DLD1 (cell line): ENCODE measurements around the gene KDM5B.
"Not testable (repeated sequence)": the region's sequence is repeated elsewhere in the genome, so short reads cannot be mapped to it uniquely, and the experiment has no call there.

ENCODE experiments used
- in situ Hi-C: cut with HindIII; loops from 2 replicates; pipeline ENCODE4 v1.10.0; 2017; ENCODE audit warnings: low sequenced_read_pairs

Gene KDM5B

DNA sequence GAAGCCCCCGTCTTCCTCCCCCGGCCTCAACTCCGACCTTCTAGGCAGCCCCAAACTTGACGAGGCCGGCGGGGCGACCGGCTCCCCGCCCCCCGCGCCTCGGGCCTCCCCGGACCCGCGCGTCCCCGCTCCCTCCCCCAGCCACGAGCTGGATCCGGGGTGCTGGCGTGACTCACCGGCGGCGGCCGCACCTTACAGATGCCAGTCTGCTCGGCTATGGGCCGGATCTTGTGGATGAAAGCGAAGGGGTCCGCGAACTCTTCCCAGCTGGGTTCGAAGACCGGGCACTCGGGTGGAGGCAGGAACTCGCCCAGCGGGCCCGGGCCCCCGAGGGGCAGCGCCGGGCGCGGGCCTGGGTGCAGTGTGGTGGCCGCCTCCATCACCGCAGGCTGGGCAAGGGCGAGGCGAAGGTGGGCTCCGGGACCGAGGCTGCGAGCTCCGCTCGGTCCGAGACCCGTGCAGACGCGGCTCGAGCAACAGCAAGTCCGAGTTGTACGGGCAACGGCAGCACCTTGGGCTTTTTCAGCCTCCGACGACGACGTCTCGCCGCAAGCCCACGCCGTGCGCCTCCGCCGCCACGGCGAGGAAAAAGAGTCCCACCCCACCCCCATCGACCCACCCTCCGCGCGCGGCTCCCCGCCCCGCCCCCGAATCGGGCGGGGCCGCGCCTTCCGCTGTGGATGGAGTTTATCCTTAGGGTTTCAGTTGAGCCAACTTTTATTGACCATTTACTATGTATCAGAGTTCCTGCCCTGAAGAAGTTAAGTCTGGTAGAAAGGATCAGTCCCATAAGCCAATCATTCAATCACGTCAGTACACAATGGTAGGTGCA lies at the start of gene KDM5B:
Gene KDM5B, minus strand, starts transcription at position 496 of the 832 bp plus-strand sequence. Its CDS starts 116 bp downstream, at position 380.
- in situ Hi-C loops: no loop called here

- in situ Hi-C loops: loop anchor here (5.0 kb wide), 1 partner anchor 95 kb away; no protein-coding TSS in a partner anchor
These were observed 49.0 kb upstream of the KDM5B start for GRCh38 chr1:202857136-202857610.

DNA sequence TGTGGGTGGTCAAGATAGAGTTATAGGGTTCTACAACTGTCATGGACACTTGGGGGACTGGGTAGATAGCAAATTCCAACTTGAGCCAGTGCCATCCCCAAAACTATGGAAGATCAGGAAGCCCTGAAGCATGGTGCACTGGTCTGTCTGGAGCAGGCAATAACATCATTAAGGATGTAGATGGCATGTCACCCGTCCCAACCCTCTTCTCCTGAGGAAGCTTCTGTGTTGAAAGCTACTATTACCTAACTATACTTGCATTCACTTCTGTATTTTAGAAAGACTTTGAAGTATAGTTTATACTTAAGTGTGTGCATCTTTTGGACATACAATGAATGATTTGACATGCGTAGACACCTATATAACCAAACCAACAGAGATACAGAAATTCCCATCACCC lies 47.8 kb upstream of the KDM5B start:
- in situ Hi-C loops: loop anchor here (5.0 kb wide), 1 partner anchor 96 kb away; no protein-coding TSS in a partner anchor

DNA sequence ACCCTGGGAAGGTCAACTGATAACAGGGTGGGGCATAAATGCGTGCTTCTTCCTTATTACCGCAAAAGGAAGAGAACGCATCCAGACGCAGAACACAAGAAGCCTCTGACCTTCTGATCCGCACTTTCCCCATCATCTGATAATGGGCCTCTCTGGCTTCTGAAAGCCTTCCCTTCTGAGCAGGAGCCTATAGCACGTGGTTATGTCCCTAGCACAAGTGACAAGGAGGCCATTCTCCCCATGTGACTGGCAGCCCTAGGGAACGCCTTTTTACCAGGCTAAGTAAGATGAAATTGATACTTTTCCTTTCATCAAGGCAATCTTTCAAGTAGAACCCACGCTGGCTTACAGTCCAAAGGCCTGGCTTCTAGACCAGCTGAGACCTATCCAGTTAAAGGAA lies 46.6 kb upstream of the KDM5B start:
- in situ Hi-C loops: loop anchor here (5.0 kb wide), 1 partner anchor 98 kb away; no protein-coding TSS in a partner anchor

- in situ Hi-C loops: no loop called here
These were observed 44.1 kb upstream of the KDM5B start for GRCh38 chr1:202852163-202852904.

DNA sequence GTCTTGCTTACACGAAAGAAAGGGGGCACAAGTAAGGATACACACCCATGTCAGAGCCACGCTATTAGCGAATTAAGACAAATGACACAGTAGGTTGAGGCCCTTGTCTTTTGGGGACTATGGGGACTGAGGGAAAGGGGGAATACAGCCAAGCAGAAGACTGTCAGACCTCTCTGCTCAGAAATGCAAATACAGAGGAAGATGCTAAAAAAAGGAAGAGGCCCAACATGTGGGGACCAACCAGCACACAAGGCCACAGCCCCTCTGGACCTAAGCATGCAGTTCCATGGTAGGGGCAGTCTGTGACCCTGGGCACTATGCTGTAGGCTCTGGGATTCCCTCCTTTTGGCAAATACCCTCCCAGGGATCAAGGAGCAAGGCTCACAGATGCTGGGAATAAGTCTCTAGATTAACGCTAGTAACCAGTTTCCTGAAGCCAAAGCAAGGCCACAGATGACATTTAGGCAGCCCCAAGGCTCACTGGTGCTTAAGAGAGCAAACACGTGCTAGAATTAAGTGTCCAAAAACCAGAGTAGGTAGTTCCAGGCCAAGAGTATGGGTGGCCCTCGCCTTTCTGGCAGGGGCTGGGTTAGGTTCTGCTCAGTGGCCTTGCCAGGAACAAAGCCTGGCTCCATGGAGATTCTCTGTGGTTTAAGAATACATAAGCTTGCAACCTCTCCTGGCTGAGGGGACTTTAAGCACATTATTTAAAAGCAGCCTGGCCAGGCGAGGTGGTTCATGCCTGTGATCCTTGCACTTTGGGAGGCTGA lies 42.6 kb upstream of the KDM5B start:
- in situ Hi-C loops: no loop called here

DNA sequence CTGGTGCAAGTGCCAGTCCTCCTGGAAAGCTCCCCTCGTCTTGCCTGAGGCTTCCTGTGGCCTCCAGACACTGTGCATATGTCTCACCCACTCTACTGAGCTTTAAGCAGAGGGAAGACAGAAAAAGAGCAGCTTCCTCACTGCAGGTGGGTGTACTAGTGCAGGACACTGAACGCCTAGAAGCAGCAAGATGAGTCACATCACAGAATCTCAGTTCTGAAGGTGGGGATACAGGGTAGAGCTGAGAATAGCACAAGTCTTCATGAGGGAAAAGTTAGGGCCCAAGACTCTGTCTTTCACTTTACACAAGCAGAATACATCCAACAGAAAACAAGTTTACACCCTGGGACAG lies 39.9 kb upstream of the KDM5B start:
- in situ Hi-C loops: no loop called here

DNA sequence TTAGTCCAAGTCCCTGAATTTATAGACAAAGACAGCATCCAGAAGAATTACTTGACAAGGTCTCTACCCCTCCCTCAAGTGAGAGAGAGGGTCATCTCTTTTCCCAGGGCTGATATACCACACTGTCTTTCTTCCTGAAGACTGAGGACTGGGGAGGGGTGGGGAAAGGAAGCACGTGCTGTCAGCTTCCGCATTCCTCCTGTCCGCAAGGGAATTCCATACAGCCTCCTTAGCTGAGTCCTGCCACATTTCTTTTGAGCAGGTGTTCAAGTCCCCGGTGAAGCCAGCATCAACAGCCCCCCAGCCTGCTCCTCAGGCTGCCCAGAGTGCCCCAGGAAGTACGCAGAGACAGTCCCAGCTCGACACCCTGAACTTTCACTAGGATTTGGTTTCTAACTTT lies 36.7 kb upstream of the KDM5B start:
- in situ Hi-C loops: no loop called here

- in situ Hi-C loops: no loop called here
These were observed 36.0 kb upstream of the KDM5B start for GRCh38 chr1:202844259-202844658.

DNA sequence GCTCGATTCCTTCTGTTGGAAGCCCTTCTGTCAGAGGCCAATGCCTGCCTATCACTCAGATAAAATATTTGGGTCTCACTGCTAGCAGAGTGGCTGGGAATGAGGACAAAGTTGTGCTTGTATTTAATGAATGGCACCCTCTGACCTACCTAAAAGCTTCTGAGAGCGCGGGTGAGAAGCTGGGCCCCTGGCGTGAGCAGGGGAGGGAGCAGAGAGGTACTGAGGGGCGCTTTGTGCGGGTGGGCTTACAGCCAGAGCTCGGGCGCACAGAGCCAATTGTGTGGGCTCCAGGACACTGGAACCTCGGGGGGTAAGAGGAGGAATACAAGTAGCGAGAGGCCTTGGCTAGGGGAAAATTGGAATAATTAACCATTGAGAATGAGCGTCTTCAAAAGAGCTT lies 34.9 kb upstream of the KDM5B start:
- in situ Hi-C loops: no loop called here

DNA sequence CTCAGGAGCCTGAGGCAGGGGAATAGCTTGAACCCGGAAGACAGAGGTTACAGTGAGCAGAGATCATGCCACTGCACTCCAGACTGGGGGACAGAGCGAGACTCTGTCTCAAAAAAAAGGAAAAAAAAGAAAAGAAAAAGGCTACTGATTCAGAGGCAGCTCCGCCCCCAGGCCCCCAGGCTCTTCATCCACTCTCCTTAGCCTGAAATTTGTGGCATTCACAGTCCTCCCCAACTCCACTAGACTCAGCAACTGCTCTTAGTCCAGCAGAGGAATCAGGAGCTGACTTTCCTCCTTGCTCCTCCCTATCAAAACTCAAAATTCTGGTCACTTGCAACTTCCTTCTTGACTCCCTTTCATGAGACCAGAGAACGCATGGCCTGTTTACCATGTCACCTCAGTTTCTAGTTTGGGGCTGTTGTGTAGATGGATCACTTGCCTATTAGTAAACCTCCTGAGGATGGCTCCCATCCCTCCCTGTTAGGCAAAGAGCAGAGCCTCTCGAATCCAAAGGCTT lies 29.6 kb upstream of the KDM5B start:
- in situ Hi-C loops: no loop called here

DNA sequence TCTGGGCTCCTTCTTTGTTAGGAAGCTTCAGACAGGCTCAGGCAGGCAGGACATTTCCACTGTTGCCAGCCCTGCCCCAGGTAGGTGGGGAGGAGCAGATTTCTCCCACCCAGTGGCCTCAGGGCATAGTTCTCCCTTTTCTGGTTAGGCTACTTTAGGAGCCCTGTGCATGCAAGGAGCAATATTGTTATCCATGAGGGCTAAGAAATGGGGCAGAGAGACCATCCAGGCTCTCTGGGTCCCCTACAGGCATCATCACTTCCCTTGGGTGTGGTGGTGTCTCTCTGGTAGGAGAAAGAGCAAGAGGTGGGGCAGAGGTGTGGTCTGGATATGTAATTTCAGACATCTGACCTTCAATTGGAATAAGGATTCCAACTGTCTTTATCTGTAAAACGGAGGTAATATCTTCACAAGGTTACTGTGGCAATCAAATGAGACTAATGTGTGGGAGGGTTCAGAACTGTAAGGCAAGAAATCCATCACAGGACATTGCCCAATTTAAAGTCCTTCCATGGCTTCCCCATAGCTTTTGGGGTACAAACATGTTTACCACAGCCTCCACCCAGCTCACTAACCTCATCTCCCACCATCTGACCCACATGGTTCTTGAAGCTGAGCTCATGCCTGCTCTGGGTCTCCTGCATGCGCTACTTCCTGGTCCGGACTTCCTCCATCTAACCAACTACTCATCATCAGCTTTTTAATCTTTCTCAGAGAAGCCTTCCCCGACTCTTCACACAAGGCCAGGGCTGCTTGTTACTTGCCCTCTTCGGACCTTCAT lies 28.6 kb upstream of the KDM5B start:
- in situ Hi-C loops: no loop called here

GRCh38 chr1:202835548-202836072 lies 27.4 kb upstream of the KDM5B start:
- in situ Hi-C loops: no loop called here

- in situ Hi-C loops: no loop called here
These were observed 26.7 kb upstream of the KDM5B start for GRCh38 chr1:202834771-202835547.

- in situ Hi-C loops: no loop called here
These were observed 23.7 kb upstream of the KDM5B start for GRCh38 chr1:202831906-202832305.

DNA sequence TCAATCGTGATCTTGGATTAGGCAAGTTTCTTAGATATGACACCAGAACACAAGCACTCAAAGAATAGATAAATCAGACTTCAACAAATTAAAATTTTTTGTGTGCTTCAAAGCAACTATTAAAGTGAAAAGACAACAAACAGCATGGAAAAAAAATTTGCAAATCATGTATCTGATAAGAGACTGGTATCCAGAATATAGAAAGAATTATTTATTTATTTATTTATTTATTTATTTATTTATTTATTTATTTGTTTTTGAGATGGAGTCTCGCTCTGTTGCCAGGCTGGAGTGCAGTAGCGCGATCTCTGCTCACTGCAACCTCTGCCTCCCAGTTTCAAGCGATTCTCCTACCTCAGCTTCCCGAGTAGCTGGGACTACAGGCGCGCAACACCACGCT lies 21.0 kb upstream of the KDM5B start:
- in situ Hi-C loops: not testable (repeated sequence)

GRCh38 chr1:202825748-202826147 lies 17.5 kb upstream of the KDM5B start:
- in situ Hi-C loops: no loop called here

DNA sequence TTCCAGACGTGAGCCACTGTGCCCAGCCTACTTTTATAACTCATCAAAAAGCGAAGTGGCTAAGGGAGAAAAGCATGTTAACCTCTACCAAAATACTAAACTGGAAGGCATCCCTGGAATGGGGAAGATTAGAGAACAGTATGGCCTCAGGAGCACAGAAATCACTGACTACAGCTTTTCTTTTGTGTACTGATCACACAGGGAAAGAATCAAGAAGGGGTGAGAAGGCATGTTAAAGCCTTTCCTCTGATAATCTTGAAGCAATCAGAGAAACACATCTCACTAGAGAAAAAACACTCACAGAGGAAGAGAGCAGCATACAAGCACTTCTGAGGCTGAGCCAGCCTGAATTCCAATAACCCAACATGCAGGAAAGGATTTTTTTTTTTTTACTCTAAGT lies 13.2 kb upstream of the KDM5B start:
- in situ Hi-C loops: no loop called here

GRCh38 chr1:202818819-202819218 lies 10.6 kb upstream of the KDM5B start:
- in situ Hi-C loops: no loop called here
